CD4-positive, alpha-beta T cell treated with Interleukin-6 for 4 hours (primary cell): ENCODE measurements around the gene ATAD1.
"Not testable (repeated sequence)": the region's sequence is repeated elsewhere in the genome, so short reads cannot be mapped to it uniquely, and the experiment has no call there.

Experiments used
- DNase-seq: peaks from one replicate; pipeline ENCODE4 v3.0.0-alpha.2; 2020; ENCODE audit warnings: mixed read lengths

The ATAD1 gene

DNA sequence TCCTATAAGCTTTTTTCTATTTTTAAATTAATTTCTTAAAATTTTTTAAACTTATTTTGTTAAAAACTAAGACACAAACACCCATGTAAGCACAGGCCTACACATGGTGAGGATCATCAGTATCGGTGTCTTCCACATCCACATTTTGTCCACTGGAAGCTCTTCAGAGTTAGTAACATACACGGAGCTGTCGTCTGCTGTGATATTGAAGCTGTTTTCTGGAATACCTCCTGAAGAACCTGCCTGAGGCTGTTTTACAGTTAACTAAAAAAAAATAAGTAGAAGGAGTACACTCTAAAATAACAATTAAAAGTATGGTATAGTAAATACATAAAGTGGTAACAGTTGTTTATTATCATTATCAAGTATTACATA, 27.6 kb upstream of the ATAD1 start:
- DNase-seq = no peak

DNA sequence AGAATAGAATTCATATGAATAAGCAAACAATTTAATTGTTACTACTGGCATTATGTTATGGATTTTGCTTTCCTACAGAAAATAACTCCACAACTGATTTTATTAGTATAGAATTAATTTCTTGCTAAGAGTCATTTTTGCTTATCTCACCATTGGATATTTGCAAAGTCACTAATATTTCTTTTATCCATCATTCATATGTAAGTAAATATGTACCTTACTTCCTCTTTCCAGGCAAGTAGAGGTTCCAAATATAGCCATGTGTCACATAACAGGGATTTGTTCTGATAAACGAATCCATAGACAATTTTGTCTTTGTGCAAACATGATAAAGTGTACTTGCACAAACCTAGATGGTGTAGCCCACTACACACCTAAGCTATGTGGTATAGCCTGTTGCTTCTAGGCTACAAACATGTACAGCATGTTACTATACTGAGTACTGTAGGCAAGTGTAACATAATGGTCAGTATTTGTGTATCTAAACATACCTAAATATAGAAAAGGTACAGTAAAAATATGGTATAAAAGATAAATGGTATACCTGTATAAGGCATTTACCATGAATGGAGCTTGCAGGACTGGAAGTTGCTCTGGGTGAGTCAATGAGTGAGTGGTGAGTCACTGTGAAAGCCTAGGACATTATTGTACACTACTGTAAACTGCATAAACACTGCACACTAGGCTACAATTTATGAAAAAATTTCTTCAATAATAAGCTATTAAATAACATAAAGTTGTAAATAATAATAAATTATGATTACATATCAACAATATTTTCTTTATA, 27.0 kb upstream of the ATAD1 start:
- DNase-seq = no peak

DNA sequence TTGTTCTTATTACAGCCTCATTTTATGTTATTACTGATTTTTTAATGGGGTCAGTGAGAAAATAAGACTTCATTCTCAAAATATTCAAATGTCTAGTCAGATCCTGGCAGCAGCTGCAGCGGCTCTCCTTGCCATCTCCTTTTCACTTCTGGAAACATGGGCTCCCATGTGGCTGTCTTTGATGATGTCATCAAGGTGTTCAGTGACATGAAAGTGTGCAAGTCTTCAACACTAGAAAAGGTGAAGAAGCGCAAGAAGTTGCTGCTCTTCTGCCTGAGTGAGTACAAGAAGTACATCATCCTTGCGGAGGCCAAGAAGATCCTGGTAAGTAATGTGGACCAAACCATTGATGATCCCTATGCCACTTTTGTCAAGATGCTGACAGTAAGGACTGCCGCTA, 25.7 kb upstream of the ATAD1 start:
- no peak for DNase-seq

DNA sequence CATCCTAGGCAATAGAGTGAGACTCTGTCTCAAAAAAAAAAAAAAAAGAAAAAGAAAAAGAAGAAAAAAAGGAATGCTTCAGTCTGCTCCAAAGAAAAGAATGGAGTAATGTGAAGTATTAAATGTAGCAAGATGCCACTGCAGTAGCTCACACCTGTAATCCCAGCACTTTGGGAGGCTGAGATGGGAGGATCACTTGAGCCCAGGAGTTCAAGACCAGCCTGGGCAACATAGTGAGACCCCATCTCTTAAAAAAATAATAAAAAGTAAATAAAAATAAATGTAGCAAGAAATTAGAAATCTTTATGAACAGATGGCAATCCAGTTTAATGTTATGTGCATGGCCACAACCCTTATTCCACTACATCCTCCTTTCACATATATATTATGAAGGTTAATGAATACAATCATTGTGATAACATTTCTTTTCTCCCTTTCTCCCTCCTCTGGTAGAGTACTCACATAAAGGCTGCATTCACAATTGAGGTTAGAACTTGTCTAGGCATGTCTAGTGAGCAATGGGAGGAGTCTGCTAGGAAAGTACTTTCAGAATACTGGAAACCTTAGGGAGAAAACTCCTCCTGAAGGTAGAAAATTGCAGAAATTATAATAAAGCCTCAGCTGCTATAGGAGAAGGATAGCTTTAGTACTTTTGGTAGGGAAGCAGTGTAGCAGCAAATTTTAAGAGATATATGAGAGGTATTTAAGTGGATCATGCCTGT, 24.9 kb upstream of the ATAD1 start:
- no peak for DNase-seq

DNA sequence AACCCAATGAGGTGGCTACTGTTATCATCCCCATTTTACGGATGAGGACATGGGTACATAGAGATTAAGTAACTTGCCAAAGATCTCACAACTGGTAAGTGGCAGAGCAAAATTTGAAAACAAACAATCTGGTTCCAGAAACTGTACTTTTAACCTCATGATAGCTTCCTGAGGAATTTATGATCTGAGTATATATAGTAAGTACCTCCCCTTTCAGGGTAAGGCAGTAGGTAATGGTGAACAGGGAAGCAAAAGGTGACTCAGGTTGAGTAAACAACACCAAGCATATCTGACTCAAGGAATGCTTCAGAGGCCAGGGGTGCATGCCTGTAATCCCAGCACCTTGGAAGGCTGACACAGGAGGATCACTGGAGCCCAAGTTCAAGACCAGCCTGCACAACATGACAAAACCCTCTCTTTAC, 24.2 kb upstream of the ATAD1 start:
- no peak for DNase-seq

DNA sequence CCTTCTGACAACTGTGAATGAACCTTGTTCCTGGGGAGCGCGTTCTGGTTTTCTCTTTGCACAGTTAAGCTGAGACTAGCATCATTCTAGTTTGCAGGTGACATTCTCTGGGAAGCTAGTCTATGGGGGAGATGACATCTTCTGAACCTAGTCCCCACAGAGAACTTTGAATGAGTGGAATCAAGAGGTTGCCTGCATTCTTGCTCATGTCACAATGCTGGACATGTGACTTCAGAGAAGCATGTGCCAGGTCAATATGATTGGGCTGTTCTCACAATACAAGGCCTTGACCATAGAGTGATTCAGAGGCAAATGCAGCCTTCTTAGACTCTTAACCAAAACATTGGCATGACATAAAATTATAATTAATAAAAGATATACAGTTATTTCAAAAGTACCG, 23.2 kb upstream of the ATAD1 start:
- no peak for DNase-seq

DNA sequence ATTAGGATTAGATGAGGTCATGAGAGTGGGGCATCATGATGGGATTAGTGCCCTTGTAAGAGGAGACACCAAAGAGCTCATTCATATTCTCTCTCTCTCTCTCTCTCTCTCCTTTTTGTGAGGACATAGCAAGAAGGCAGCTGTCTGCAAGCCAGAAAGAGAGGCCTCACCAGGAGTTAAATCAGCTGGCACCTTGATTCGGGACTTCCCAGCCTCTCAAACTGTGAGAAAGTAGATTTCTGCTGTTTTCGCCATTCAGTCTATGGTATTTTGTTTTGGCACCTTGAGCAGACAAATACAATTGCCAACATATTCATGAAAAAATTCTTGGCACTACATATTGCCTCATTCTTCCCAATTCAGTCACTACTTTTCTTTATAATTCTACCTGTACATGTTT, 20.6 kb upstream of the ATAD1 start:
- DNase-seq = no peak

DNA sequence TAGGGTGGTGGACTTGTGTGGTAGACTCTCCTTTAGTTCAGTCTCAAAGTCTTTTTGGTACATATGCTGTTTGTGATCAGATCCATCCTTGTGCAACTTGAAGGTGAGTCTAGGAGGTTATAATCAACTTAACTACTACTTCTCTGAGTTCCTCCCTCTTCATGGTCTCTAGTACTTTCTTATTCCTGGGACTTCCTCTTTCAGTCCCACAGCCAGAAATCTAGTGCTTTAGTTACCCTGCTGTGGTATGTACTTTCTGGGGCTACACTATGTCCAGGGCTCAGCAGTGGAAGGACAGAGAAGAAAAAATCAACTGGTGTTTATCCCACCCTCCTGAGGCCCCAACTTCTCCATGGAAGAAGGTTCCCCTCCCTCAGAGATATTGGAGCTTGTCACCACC, 19.4 kb upstream of the ATAD1 start:
- no peak for DNase-seq

DNA sequence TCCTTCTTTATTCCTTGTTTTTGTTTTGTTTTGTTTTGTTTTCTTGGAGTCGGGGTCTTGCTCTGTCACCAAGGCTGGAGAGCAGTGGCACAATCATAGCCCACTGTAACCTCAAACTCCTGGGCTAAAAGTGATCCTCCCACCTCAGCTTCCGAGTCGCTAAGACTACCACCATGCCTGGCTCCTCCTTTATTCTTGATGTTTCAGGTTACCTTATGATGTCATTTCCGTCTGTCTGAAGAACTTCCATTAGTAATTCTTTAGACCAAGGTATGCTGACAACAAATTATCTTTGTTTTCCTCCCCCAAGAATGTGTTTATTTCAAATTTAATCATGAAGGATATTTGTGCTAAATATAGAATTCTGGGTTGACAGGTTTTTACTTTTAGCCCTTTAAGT, 18.1 kb upstream of the ATAD1 start:
- no peak for DNase-seq

DNA sequence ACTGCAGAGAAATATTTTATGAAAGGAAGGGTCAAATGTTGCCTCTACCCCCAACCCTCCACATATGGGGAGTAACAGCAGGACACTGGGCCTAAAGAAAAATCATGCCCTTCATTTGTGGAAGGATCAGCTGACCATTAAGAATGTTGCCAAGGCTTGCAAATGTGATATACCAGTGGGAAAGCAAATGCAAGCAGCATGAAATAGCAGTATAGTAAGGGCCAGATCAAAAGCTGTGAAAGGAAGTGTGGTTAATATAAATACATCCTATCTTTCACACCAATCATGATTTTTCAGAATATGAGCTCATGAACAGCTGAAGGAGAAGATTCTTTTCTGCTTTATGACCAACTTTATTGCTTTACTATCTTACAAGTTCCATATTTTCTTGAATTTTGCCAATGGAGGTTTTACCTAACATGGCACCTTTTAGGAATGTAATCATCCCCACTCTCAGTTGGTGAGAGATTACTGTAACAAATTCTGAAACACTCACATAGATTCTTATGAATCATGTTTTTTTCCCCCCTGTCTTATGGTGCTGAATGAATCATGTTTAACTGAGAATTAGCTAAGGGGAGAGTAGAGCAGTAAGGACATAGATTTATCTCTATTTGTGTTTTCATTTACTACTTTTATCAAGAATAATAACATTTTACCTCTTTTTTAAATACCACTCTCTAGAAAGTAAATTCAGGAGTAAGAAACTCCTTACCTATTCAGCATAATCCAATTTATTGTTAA, 12.1 kb upstream of the ATAD1 start:
- DNase-seq = no peak

DNA sequence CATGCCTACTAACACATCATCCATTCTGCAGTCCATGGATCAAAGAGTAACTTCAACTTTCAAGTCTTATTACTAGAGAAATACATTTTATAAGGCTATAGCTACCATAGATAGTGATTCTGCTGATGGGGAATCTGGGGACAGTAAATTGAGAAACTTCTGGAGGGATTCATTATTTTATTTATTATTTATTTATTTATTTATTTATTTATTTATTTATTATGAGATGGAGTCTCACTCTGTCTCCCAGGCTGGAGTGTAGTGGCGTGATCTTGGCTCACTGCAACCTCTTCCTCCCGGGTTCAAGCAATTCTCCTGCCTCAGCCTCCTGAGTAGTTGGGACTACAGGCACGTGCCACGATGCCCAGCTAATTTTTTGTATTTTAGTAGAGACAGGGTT, 11.0 kb upstream of the ATAD1 start:
- DNase-seq = not testable (repeated sequence)

DNA sequence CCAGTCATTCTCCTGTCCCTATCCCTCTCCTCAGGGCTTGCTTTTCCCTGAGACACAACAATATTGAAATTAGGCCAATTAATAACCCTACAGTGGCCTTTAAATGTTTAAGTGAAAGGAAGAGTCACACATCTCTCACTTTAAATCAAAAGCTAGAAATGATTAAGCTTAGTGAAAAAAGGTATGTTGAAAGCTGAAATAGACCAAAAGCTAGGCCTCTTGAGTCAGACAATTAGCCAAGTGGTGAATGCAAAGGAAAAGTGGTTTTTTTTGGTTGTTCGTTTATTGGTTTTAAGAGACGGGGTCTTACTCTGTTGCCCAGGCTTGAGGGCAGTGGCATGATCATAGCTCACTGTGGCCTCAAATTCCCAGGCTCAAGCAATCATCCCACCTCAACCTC, 9.7 kb upstream of the ATAD1 start:
- DNase-seq = no peak

DNA sequence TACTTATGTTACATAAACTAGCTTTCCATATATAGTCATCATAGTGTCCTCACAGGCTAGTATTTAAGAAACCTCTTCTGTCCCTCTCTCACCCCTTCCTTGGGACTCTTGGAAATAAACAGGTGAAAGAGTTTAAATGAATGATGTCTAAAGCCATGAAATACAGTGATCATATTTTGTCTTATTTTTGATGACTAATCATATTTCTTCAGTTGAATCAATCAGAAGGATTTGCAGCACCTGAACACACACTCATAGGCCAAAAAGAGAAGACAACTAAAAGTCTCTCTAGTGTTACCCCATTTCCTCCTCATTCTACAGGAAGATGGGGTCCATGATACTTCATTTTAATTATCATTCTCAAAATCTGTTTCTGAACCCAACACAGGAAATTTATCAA, 8.6 kb upstream of the ATAD1 start:
- no peak for DNase-seq

DNA sequence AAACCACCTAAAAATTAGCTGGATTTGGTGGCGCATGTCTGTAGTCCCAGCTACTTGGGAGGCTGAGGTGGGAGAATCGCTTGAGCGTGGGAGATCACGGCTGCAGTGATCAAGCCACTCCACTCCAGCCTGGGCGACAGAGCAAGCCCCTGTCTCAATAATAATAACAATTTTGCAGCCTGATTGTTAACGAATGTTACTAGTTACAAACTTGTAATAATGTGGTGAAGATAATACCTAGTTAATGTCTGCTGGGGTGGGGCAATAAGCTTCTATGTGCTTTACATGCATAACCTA, 1.2 kb upstream of the ATAD1 start:
- DNase-seq = no peak

DNA sequence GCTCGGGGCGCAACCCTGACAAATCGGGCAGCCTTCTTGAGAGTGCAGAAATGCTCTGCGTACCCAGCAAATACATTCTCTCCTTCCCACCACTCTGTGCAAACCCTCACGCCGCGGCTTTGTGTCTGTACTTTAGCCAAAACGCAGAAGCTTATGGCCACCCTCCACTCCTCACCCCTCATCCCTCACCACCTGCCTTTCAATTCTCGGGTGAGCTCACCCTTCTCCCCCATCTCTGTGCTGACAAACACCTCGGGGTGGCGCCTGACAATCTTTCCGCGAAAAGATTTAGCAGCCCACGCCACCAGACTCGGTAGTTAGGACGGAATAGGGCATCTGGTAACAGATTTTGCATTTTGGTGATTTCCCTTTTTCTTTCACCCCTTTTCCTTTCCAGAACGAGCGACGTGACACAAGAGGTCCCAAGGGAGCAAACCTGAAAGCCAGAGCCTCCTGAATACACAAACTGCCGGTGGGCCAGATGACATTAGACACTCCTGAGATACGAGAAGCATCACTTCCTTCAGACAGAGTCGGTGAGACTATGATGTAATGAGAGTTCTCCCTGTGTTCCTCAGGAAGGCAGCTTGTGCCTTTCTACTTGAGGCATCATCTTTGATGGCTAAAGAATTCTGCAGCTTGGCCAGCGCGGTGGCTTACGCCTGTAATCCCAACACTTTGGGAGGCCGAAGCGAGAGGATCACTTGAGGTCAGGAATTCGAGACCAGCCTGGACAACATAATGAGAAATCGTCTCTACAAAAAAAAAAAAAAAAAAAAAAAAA, 671 bp upstream of the ATAD1 start:
- DNase-seq = peak; percentile 72

DNA sequence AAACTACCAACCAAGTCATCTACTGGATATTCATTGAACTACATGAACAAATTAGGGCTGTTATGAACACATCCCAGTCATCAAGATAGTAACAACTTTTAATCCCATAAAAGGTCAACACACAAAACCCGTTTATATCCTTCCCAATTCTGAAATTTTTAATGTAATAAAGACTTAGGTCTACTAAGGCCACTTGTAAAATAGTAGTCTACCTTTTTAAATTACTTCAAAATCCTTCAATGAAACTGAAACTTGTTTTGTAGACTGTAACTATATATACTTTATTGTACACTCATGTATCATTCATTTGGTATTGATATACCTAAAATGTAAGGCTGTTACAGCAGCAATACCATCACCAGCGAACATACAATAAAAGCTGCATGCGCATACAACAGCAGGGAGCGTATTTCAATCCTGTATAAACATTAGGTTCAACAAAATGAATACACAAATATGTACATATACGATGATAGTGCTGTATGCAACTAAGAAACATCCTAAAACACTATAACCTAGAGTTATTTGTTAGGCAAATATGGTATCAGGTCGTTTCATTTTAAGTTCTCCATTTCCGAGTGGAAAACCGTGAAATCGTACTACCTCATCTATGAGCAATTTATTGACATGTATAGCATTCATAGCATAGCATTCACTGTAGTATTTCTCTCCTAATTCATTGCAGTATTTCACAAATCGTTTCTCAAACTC, 973 bp downstream of the ATAD1 start:
- no peak for DNase-seq

DNA sequence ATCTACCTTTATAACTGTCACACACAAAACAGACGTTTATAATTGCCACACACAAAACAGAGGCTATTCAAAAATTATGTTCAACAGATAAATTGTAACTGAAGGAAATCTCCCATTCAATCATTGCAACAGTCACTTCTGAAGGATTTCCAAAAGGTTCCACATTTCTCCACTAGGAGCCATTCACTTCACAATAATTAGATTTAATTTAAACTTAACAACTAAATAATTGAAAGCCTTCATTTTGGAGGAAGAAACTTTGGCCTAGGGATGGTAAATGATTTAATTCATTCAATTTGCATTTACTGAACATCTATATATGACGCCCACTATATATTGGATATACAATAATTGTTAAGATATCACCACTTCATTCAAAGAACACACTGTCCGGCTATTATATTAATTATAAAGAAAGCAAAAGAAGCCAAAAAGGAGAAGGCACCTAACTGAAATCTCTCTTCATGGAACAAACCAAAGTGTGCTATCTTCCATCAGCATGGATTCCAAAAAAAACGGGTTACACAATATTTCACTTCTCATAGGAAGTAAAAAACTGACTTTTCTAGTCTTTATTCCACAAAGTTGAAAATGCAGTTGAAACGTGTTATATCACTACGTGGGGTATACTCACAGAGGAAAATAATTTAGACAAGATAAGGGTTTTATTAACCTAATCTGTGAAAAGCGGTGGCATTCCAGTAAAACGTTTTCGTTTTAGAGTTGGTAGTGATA, 1.7 kb downstream of the ATAD1 start:
- DNase-seq = no peak

DNA sequence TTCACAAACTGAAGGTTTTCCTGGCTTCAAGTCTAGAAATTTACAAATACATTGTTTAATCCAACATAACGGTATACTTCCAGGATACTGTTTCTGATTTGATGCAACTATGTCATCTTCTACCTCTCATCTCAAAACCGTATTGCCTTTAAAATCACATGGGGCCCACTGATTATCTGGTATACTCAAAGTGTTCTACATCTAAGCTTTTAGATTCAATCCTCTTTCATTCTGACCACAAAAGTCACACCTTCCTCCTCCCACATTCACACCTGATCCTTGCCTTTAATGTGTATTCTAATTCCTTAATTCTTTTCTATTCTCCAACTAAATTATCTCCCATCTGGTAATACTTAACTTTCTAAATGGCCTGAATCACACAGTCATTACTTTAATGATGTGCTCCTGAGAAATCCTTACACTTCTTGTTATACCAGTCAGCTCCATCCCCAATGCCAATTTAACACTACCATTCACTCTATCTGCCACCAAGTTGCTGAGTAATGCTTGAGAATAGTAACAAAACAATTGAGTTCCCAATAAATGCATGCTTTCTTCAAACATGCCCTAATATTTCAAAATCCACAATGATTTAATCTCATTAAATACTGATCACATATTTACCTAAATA, 13.0 kb downstream of the ATAD1 start:
- no peak for DNase-seq

DNA sequence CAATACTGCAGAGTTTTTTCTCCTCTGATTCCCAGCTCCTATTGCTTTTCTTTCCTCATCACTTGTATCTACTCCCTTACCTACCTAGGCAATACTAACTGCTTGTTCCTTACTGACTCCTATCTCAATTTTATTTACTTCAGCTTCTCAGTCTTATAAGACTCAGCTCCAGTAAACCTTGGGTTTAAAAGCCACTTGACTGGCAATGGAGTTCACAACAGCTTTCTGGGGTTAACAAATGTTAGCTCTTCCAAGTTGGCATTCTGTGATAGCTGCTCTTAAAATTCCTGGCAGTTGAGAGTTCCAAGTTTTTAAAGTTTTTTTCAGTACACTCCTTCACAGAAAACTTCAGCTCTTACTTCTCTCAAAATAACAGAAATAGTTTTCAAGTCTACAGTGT, 14.2 kb downstream of the ATAD1 start:
- DNase-seq = no peak

DNA sequence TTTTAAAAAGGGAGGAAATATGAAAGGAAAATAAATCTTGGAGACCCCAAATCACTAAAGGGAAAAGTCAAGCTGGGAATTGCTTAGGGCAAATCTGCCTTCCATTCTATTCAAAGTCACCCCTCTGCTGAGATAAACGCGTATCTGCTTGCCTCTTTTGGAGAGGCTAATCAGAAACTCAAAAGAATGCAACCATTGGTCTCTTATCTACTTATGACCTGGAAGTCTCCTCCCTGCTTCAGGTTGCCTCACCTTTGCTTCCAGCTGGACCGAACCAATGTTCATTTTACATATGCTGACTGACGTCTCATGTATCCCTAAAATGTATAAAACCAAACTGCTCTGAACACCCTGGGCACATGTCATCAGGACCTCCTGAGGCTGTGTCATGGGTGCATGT, 14.7 kb downstream of the ATAD1 start:
- DNase-seq = no peak

DNA sequence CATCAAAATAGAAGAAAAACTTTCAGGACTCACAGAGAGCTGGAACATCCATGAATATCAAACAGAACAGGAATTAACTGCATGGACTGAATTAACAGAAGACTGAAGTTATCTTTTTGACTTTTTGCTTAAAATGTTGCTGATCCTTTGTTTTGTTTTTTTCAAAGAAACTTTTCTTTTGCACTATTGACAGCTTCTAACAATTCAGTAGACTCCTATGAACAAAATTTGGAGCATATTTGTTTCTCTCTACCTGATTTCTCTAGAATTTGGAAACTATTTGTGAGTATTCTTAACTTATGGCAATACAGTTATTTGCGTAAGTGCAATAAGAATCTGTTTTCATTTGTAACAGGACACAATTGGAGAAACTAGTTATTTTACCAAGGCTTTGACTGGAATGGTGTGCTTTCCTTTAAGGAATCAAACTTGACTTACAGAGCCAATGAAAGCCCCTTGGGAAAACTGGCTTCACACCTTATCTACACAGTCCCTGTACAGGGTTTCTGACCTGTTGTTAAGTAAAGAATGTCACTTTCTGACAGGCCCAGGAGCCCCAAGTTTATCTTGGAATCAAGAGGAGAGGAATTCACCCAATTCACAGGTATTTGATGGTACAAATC, 16.1 kb downstream of the ATAD1 start:
- not testable (repeated sequence) for DNase-seq
